Stimulated activated CD8-positive, alpha-beta memory T cell treated with anti-CD3 and anti-CD28 coated beads, Interleukin-4, amount 100 ng/mL, for 48 hours (primary cell): ENCODE data around the gene RBMS1.

ENCODE experiments used
- DNase-seq: peaks from one replicate; pipeline ENCODE4 v3.0.0-alpha.2; 2020

Gene RBMS1

GRCh38 chr2:160493227-160494028 lies at the start of gene RBMS1:
RBMS1 (minus strand) TSS chr2:160493807; CDS start chr2:160493363, 444 bp downstream.
- peak; percentile 67 for DNase-seq

GRCh38 chr2:160541745-160542144 lies 48.1 kb upstream of the RBMS1 start:
- no peak for DNase-seq

DNA sequence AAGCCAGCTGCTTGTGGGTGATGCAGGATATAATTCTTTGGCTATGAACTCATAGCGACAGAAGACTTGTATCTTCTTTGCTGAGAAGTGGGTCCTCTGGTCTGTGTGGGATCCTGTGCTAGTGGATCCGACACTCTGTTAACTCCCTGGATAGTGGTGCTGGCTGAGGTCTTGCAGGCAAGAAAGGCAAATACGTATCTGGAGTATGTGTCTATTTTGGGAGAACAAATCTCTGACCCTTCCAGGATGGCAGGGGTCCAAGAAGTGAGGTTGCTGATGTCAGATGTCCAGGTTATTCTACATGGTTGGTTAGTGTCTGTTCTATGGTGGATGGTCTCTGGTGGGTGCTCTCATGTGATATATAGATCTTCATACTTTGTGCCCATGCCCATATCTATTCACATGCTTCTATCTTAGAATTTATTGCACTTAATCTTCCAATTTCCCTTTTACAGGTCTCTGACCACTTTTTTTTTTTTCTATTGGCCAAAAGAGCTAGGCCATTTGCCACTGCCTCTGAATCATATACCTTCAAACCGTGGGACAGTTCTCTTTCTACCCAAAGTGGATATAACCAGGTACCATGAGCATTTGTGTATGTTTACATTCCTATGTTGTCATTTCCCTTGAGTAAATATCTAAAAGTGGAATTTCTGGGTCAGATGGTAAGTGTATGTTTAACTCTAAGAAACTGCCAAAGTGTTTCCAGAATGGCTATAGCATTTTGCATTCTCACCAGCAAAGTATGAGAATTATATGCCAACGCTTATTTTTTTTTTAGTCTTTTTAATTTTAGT lies 45.1 kb upstream of the RBMS1 start:
- DNase-seq, result no peak

DNA sequence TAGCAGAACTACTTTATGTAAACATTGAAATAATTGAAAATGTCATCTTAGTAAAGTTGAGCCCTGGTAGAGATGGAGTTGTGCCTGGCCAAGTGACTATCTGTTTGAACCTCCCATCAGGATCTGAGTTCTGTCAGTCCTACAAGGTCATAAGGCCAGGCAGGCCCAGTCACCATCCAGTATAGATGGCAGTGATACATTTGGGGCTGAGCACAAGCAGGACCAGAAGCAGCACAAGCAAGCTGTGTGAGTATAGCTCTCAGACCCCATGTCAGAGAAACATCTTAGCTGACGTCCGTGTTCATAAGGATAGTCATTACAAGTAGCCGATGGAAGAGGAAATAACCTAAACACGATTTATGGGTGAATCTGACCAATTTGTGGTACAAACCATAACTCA lies 44.5 kb upstream of the RBMS1 start:
- DNase-seq, result no peak

GRCh38 chr2:160534996-160535395 lies 41.4 kb upstream of the RBMS1 start:
- DNase-seq, result no peak

- DNase-seq, result no peak
These were observed 40.6 kb upstream of the RBMS1 start for GRCh38 chr2:160534249-160534648.

DNA sequence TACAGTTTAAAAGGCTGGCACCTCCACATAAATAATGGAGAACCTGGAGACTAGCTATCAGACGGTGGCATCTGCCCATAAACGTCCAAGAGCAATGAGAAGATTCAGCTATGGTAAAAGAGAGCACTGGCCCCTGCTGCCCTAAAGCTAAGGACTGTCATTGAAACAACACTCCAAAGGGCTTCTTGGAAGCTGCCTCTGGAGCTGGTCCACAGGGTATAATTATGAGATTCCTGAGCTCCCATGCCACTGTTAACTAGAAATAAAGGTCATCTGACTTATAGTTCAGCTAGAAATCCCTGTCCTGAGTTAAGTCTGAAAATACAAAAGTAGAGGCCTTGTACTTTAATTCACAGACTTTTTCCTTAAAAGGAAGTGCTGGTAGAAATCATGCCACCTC lies 39.9 kb upstream of the RBMS1 start:
- no peak for DNase-seq

DNA sequence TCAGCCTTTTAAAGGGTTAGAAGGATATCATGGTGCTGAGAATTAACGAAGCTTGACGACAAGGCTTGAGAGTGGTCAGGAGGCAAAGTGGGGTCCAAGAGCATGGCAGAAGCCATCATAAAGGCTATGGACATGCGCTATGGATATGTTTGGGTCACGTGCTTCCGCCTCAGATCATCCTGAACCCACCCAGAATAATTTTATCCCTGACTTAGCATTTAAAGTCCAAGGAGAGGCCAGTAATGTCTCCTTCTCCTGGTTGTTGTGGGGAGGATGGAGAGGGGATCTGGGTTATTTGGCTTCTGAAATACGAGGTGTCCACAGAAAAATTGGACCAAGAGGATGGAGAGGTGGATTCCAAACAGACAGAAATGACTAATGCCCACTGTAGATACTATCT lies 38.8 kb upstream of the RBMS1 start:
- no peak for DNase-seq

DNA sequence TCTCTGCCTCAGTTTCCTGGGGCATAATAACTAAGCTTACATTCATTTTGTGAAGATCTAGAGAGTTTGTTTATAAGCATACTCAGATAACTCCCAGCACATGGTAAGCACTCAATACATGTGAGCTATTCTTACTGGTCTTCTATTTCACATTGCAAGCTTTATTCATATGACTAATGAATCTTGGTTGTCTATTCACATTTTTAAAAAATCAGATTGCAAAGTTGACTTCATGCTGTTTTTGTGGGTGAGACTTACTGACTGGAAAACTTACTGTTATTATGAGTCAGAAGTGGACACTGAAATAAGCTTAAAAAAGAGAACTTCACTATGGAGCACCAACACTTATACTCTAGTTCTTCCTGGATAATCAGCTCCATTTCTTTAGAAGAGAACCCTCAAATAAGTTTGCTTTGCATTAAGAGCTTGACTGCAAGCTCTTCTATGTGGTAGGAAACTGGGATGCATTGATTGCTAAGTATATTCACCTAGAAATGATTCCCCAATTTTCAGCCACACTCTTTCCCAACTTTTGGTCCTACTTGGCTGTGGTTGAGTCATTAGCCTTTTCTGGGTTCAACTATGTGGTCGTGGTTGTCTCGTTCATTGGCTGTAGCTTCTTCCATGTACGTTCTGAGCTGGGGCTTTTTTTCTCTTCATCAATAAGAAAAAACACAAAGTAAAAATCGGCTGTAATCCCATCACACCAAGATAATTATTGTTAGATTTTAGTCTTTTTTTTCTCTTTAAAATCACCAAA lies 29.5 kb upstream of the RBMS1 start:
- no peak for DNase-seq

- no peak for DNase-seq
These were observed 24.1 kb upstream of the RBMS1 start for GRCh38 chr2:160517731-160518130.

GRCh38 chr2:160516547-160517365 lies 23.1 kb upstream of the RBMS1 start:
- peak; percentile 28 for DNase-seq

DNA sequence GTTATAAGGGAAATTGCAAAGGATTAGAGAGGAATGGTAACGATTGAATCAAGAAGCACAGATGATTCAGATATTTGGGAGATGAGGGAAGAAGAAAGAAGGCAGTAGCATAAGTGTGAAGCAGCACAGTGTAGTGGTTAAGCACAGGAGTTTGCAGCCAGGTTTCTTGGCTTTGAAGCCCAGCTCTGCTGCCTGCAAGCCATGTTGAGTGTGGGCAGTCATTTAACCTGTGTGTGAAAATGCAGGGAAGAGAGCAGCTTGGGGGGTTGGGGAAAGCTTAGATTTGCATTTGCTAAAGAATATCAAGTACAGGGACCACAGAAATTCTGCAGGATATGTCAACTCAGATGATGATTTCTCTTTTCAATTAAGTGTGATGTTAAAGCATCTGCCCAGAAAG lies 21.5 kb upstream of the RBMS1 start:
- DNase-seq, result no peak

DNA sequence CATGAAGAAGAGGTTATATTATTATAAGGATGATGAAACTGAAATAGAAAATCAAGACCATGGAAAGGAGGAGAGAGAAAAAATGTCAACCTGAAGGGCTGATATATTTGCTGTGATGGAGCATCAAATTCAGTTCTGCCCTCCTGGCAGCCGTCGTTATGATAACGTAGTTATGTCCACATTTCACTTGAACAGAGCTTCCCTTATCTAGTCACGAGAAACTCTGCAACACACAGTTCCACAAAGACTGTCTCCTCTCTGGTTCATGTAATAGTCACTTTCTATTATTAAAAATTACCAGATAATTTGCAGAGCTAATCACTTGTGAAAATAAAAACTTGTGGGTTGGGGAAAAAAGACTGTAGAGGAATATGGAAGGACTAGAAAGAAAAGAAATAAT lies 19.5 kb upstream of the RBMS1 start:
- no peak for DNase-seq

DNA sequence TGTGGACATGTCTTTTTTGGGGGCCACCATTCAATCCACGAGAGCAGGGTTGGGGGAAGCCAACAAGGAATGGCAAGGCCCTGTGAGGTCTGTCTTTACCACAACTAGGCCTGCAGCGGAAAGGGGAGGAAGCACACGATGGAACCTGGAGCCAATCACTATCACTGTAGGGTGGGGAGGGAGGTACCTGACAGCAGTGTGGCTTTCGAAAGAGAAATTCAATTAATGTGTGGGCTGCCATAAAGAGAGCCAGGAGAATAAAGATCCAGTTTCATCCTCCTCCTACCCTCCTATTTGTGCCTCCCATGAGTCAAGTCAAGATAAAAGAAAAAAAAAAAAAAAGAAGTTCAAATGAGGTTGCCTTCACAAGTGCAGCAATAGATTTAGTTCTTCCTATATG lies 18.9 kb upstream of the RBMS1 start:
- DNase-seq, result no peak

- DNase-seq, result no peak
These were observed 17.0 kb upstream of the RBMS1 start for GRCh38 chr2:160510617-160511016.

GRCh38 chr2:160509016-160509415 lies 15.4 kb upstream of the RBMS1 start:
- no peak for DNase-seq

- DNase-seq, result no peak
These were observed 13.9 kb upstream of the RBMS1 start for GRCh38 chr2:160507464-160507863.

DNA sequence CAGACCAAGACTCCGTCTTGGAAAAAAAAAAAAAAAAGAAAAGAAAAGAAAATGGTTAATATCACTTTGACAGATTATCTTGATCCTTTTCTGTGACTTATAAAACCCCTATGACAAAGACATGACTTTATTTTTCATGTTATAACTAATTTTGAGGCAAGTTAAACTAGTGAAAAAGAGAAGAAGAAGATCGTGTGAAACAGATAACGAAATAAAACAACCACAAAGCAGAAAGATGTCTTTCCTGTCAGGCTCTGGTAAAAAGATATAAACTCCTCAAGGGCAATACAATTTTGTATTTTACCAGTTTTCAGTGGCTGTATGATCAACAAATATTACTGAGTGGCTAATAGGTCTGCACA lies 13.4 kb upstream of the RBMS1 start:
- DNase-seq, result no peak

DNA sequence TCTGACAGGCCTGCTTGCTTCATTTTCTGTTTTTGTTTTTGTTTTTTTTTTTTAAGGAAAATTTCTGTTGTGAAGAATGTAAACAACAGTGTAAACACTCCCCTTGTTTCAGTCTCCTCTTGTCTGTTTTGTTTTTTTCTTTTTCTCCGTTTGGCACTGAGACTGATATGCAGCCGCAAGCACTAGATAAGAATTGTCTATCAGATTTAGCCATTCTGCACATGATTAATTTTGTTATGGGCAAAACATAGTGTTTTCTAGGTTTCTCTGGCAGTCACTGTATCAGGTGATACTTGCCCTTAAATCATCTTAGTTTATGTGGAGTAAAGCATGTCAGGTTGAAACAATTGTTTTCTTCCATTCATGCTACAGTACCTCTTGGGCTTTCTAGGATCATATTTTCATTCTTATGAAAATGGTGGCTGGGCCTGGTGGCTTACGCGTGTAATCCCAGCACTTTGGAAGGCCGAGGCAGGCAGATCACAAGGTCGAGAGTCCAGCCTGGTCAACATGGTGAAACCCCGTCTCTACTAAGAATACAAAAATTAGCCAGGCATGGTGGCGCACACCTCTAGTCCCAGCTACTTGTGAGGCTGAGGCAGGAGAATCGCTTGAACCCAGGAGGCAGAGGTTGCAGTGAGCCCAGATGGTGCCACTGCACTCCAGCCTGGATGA lies 12.9 kb upstream of the RBMS1 start:
- no peak for DNase-seq

GRCh38 chr2:160505256-160505655 lies 11.6 kb upstream of the RBMS1 start:
- no peak for DNase-seq

- no peak for DNase-seq
These were observed 8.9 kb upstream of the RBMS1 start for GRCh38 chr2:160502478-160502877.

DNA sequence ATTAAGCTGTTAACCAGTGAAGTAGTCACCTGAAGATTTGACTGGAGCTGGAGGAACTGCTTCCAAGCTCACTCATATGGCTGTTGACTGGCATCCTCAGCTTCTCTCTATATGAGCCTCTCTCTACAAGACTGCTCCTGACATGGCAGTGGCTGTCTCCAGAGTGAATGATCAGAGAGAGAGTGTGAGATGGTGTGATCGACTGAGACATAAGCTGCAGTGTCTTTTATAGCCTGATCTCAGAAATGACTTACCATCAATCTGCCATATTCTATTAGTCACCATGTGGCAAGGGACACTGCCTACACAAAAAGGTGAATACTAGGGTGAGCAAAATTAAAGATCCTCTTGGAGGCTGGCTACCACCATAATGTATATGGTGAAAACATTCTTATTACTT lies 7.8 kb upstream of the RBMS1 start:
- no peak for DNase-seq
